LNCaP clone FGC (cell line): ENCODE data around the gene MYOZ1.

Source experiments
- DNase-seq: peaks from one replicate; pipeline ENCODE4 v3.0.0-alpha.2; 2011; ENCODE audit warnings: low read depth
- H3K4me3 ChIP-seq: 2 replicates; pipeline ENCODE4 v1.5.1; 2011; ENCODE audit warnings: mild to moderate bottlenecking, low read depth, low read length, control low read depth
- TF ChIP-seq, protein P1 (sequence below): IDR thresholded peaks from 2 replicates; pipeline ENCODE4 v1.5.1; 2012; ENCODE audit warnings: mild to moderate bottlenecking; ENCODE audit not compliant: control insufficient read depth, insufficient read depth; ENCODE audit errors: extremely low read depth

The MYOZ1 gene

DNA sequence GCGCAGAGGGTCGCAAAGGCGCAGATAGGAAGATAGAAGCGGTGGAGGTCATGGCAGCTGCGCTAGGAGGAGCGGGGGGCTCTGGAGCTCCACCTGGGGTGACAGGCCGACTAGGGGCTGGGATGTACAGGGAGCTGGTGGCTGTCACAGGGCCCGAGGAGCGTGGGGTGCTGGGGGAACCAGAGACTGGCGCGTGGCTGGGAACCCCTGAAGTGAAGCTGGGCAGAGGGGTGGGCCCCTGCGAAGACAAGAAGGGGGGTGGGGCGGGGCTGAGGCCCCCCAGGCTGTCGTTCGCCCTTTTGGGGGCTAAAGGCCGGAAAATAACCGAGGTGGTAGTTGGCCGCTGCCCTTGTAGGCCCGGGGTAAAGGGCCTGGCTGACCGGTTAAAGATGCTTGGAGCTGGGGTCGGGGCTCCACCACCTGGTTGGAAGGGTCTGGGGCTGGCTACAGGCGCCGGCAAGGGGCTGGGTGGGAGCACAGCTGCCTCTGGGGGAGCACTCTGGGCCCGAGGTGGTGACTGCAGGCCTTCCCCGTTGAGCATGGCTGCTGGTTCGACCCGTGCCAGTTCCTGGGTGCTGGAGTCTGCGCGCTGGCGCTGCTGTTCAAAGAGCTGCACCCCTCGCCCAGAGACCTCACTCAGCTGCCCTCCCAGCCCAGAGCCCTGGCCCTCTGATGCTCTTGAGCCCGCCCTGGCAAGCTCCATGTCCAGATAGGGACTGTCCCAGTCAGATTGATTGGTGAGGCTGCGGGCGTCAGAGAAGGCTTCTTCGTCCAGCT is 6.8 kb upstream of the MYOZ1 start:
- no peak for DNase-seq
- TF ChIP-seq, protein P1, sequence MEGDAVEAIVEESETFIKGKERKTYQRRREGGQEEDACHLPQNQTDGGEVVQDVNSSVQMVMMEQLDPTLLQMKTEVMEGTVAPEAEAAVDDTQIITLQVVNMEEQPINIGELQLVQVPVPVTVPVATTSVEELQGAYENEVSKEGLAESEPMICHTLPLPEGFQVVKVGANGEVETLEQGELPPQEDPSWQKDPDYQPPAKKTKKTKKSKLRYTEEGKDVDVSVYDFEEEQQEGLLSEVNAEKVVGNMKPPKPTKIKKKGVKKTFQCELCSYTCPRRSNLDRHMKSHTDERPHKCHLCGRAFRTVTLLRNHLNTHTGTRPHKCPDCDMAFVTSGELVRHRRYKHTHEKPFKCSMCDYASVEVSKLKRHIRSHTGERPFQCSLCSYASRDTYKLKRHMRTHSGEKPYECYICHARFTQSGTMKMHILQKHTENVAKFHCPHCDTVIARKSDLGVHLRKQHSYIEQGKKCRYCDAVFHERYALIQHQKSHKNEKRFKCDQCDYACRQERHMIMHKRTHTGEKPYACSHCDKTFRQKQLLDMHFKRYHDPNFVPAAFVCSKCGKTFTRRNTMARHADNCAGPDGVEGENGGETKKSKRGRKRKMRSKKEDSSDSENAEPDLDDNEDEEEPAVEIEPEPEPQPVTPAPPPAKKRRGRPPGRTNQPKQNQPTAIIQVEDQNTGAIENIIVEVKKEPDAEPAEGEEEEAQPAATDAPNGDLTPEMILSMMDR, result no peak
- no peak overlapping the region for H3K4me3 ChIP-seq

DNA sequence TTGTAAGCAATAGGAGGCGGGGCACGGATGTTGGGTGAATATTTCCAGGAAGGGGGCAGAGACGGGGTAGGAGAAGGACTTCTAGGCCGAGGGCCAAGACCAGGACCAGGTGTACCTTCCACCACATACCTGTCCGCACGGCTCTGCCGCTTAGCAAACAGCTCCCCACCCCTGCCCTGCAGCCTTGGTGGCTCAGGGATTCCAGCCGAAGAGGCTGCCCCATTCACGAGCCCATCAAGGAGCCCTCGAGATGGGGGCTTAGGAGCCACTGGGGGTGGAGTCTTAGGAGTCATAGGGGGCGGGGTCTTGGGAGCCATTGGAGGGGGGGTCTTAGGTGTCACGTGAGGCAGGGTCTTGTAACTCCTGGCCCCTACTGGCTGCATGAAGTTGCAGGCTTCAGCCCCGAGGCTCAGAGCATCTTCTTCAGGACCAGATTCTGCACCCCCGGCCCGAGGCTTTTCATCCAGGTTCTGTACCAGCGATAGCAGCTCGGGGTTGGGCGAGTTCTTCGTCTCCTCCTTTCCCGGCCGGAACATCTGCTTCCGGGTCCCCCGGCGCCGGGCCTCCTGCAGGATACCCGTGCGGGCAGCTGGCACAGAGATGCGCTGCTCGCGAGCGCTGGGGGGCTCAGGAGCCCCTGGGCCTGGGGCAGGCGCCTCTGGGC is 6.1 kb upstream of the MYOZ1 start:
- no peak for DNase-seq
- TF ChIP-seq, protein P1, result no peak
- no peak overlapping the region for H3K4me3 ChIP-seq

DNA sequence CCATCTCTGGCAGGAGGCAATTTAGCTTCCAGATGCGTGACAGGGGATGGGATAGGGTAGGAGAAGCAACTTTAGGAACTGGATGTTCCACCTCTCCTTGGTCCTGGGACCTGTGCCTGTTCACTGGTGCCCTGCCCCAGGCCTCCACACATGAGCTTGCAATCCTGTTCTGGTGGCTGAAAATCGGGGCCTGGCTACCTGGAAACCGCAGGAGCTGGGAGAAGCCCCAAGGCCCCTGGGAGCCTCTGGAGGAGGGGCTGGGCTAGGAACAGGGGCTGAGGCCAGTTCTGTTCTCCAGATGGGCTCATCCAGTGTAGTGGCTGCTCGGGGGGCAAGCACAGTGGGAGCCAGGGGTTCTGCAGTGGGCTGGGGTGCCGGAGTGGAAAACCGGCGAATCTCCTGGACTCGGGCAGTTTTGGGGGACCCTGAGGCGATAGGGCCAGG is 5.3 kb upstream of the MYOZ1 start:
- TF ChIP-seq, protein P1, result no peak
- no peak overlapping the region for H3K4me3 ChIP-seq
- no peak for DNase-seq

DNA sequence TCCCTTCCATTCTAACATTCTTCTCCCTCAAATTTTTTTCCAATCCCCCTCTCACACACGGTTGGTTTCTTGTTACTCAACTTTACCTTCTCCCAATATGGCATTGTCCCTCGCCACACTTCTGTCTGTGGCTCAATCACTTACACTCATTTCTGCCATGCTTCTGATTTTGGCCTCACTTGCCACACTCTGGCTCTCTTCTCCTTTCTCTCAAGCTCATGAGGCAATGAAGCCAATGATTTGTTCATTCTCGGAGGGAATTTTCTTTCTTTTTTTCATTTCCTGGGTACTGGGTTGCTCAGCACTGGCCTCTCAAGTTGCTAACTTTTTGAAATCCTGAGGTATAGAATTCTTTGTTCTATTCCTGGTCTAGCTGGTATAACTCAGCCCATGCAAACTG is 4.0 kb upstream of the MYOZ1 start:
- no peak overlapping the region for H3K4me3 ChIP-seq
- TF ChIP-seq, protein P1, result no peak
- no peak for DNase-seq

DNA sequence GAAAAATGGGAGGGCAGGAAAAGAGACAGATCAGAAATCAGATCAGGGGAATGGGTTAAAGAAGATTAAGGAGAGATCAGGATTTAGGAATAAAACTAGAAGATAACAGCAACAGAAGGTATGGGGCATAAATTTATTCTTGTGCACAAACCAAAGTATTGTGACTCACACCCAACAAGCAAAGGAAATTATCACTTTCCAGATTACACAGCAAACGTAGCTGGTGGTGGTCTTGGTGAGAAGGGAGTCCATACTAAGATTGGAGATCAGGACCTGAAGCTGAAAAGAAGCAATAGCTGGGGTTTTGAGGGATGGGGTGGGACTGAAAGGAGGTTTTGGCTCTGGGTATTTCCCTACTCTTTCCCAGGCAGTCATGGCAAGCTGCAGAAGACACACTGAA is 3.5 kb upstream of the MYOZ1 start:
- DNase-seq, result no peak

DNA sequence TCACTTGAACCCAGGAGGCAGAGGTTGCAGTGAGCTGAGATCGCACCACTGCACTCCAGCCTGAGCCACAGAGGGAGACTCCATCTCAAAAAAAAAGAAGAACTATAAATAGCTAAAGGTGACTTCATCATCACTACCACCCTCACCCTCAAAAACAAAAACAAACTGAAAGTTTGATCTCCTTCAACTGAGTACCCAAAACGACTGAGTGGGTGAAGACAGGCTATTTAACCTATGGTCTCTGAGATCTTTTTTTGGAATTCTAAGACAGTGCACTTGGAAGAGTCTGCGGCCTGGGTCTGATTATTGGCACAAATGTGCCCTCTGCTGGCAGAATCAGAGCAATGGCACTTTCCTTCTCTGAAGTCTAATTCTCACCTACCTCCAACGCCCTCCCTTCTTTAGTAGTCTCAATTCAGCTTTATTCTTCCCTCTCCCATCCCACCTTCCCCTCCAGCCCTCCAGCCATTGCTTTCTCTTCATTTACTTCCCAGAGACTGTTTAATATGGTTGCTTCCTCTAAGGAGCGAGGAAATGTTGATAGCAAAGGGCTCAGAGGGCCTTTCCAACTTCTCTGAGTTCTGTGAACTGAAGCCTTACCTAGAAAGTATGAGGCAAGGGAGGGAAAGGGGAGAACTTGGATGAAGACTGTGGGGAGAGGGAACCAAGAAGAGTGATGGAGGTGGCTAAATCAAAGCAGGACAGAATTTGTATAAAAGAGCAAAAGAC is 2.9 kb upstream of the MYOZ1 start:
- TF ChIP-seq, protein P1, result peak; percentile 74
- H3K4me3 ChIP-seq, result no peak overlapping the region
- DNase-seq, result no peak

More for the DNA sequence above, 3.5 kb upstream of the MYOZ1 start:
- H3K4me3 ChIP-seq, result no peak overlapping the region
- TF ChIP-seq, protein P1, result no peak
